Activated CD4-positive, alpha-beta T cell treated with anti-CD3 and anti-CD28 coated beads, Interleukin-2, amount 10 ng/mL, durations not matched to agents 24 days and 14 days (primary cell): Measurements from ENCODE around the gene CRACR2A. TPM values are rescaled to one million over a fixed set of nuclear protein-coding genes. Genes with fewer than 3 reads are reported as not detected.

Source experiments
- DNase-seq: peaks from one replicate; pipeline ENCODE4 v3.0.0; 2022
- H3K27ac Mint-ChIP-seq: one replicate; pipeline ENCODE4 v1.8.0; 2022; ENCODE audit warnings: mild to moderate bottlenecking, mixed read lengths
- H3K27me3 Mint-ChIP-seq: one replicate; pipeline ENCODE4 v1.8.0; 2022; ENCODE audit warnings: mixed read lengths
- H3K36me3 Mint-ChIP-seq: one replicate; pipeline ENCODE4 v1.8.0; 2022; ENCODE audit warnings: low read depth, mild to moderate bottlenecking, mixed read lengths
- H3K4me1 Mint-ChIP-seq: one replicate; pipeline ENCODE4 v1.8.0; 2021; ENCODE audit warnings: mixed read lengths
- H3K4me3 Mint-ChIP-seq: one replicate; pipeline ENCODE4 v1.8.0; 2022; ENCODE audit warnings: mild to moderate bottlenecking, moderate library complexity, mixed read lengths
- H3K9me3 Mint-ChIP-seq: one replicate; pipeline ENCODE4 v1.8.0; 2021; ENCODE audit warnings: mixed read lengths
- intact Hi-C: fragments of 100-400 bp; cut with micrococcal nuclease; formaldehyde crosslinking; loops from one replicate; pipeline ENCODE4 v1.15.1; 2023
- total RNA-seq: library from RNA; stranded (reverse); gene quantifications from 2 replicates; pipeline ENCODE4 v1.2.3, GENCODE V29; 2022

CRACR2A gene
- total RNA-seq, 1 donor from 2014 or later, result 27.0 TPM

- Mint-ChIP-seq H3K4me1 (no peaks in the 10 kb centered on the region), H3K27ac (no peak overlapping the region), H3K9me3 (no peaks in the 10 kb centered on the region), H3K27me3 (peaks cover 9% of the 10 kb centered on the region), H3K4me3 (no peak overlapping the region), H3K36me3 (no peaks in the 10 kb centered on the region)
- DNase-seq, result no peak
- intact Hi-C loops, result no loop called here
These were observed 152.7 kb downstream of the CRACR2A start for GRCh38 chr12:3600039-3600720.

GRCh38 chr12:3598896-3599860, 153.7 kb downstream of the CRACR2A start:
- DNase-seq, result no peak
- intact Hi-C loops, result no loop called here
- Mint-ChIP-seq H3K27ac (no peak overlapping the region), H3K27me3 (peaks cover 1% of the 10 kb centered on the region), H3K9me3 (no peaks in the 10 kb centered on the region), H3K36me3 (no peaks in the 10 kb centered on the region), H3K4me1 (no peaks in the 10 kb centered on the region), H3K4me3 (no peak overlapping the region)

- no peak overlapping the region for H3K4me3 Mint-ChIP-seq
- H3K36me3 Mint-ChIP-seq, result no peaks in the 10 kb centered on the region
- H3K27me3 Mint-ChIP-seq, result no peaks in the 10 kb centered on the region
- no peaks in the 10 kb centered on the region for H3K4me1 Mint-ChIP-seq
- H3K9me3 Mint-ChIP-seq, result no peaks in the 10 kb centered on the region
- intact Hi-C loops, result no loop called here
- H3K27ac Mint-ChIP-seq, result no peak overlapping the region
- DNase-seq, result no peak
These were observed 155.2 kb downstream of the CRACR2A start for GRCh38 chr12:3597526-3598210.

GRCh38 chr12:3596703-3597415, 156.1 kb downstream of the CRACR2A start:
- Mint-ChIP-seq H3K27ac (no peak overlapping the region), H3K4me3 (no peak overlapping the region), H3K4me1 (no peaks in the 10 kb centered on the region), H3K27me3 (no peaks in the 10 kb centered on the region), H3K9me3 (no peaks in the 10 kb centered on the region), H3K36me3 (no peaks in the 10 kb centered on the region)
- intact Hi-C loops, result no loop called here
- no peak for DNase-seq

- no peaks in the 10 kb centered on the region for H3K4me1 Mint-ChIP-seq
These were observed 157.2 kb downstream of the CRACR2A start for GRCh38 chr12:3595721-3596120.

GRCh38 chr12:3594966-3595365, 157.9 kb downstream of the CRACR2A start:
- peaks cover 4% of the 10 kb centered on the region for H3K27me3 Mint-ChIP-seq
- no peaks in the 10 kb centered on the region for H3K36me3 Mint-ChIP-seq
- no peak overlapping the region for H3K4me3 Mint-ChIP-seq
- no peaks in the 10 kb centered on the region for H3K4me1 Mint-ChIP-seq
- H3K27ac Mint-ChIP-seq, result no peak overlapping the region
- H3K9me3 Mint-ChIP-seq, result no peaks in the 10 kb centered on the region
- intact Hi-C loops, result no loop called here
- DNase-seq, result no peak

More at GRCh38 chr12:3595721-3596120, 157.2 kb downstream of the CRACR2A start:
- H3K36me3 Mint-ChIP-seq, result no peaks in the 10 kb centered on the region
- H3K27ac Mint-ChIP-seq, result no peak overlapping the region
- no peak for DNase-seq
- no peaks in the 10 kb centered on the region for H3K9me3 Mint-ChIP-seq
- H3K27me3 Mint-ChIP-seq, result peaks cover 3% of the 10 kb centered on the region
- H3K4me3 Mint-ChIP-seq, result no peak overlapping the region
- intact Hi-C loops, result no loop called here

- H3K27me3 Mint-ChIP-seq, result peaks cover 4% of the 10 kb centered on the region
- H3K27ac Mint-ChIP-seq, result no peak overlapping the region
- DNase-seq, result no peak
- no peaks in the 10 kb centered on the region for H3K9me3 Mint-ChIP-seq
- H3K36me3 Mint-ChIP-seq, result no peaks in the 10 kb centered on the region
- intact Hi-C loops, result no loop called here
- no peak overlapping the region for H3K4me3 Mint-ChIP-seq
- no peaks in the 10 kb centered on the region for H3K4me1 Mint-ChIP-seq
These were observed 158.9 kb downstream of the CRACR2A start for GRCh38 chr12:3593906-3594483.

GRCh38 chr12:3592856-3593625, 159.9 kb downstream of the CRACR2A start:
- Mint-ChIP-seq H3K36me3 (no peaks in the 10 kb centered on the region), H3K9me3 (no peaks in the 10 kb centered on the region), H3K4me1 (no peaks in the 10 kb centered on the region), H3K4me3 (no peak overlapping the region), H3K27me3 (peaks cover 7% of the 10 kb centered on the region), H3K27ac (no peak overlapping the region)
- intact Hi-C loops, result no loop called here
- DNase-seq, result no peak

GRCh38 chr12:3589745-3590144, 163.2 kb downstream of the CRACR2A start:
- H3K9me3 Mint-ChIP-seq, result no peaks in the 10 kb centered on the region
- H3K4me1 Mint-ChIP-seq, result no peaks in the 10 kb centered on the region
- H3K4me3 Mint-ChIP-seq, result no peak overlapping the region
- intact Hi-C loops, result no loop called here
- no peak overlapping the region for H3K27ac Mint-ChIP-seq
- no peak for DNase-seq
- H3K27me3 Mint-ChIP-seq, result peaks cover 10% of the 10 kb centered on the region
- no peaks in the 10 kb centered on the region for H3K36me3 Mint-ChIP-seq

- H3K4me1 Mint-ChIP-seq, result no peaks in the 10 kb centered on the region
- no peak overlapping the region for H3K4me3 Mint-ChIP-seq
- intact Hi-C loops, result no loop called here
- DNase-seq, result no peak
- H3K27ac Mint-ChIP-seq, result no peak overlapping the region
- no peaks in the 10 kb centered on the region for H3K36me3 Mint-ChIP-seq
- H3K9me3 Mint-ChIP-seq, result no peaks in the 10 kb centered on the region
- H3K27me3 Mint-ChIP-seq, result peaks cover 10% of the 10 kb centered on the region
These were observed 165.4 kb downstream of the CRACR2A start for GRCh38 chr12:3587402-3588013.

GRCh38 chr12:3583656-3584334, 169.1 kb downstream of the CRACR2A start:
- H3K27ac Mint-ChIP-seq, result no peak overlapping the region
- intact Hi-C loops, result no loop called here
- H3K36me3 Mint-ChIP-seq, result no peaks in the 10 kb centered on the region
- H3K27me3 Mint-ChIP-seq, result peaks cover 10% of the 10 kb centered on the region
- DNase-seq, result no peak
- no peaks in the 10 kb centered on the region for H3K9me3 Mint-ChIP-seq
- H3K4me1 Mint-ChIP-seq, result no peaks in the 10 kb centered on the region
- H3K4me3 Mint-ChIP-seq, result no peak overlapping the region
